Pulmonary artery endothelial cell (primary cell): Measurements from ENCODE around the gene NPBWR2. TPM values are rescaled to one million over a fixed set of nuclear protein-coding genes. Genes with fewer than 3 reads are reported as not detected.
"Not testable (repeated sequence)": the region's sequence is repeated elsewhere in the genome, so short reads cannot be mapped to it uniquely, and the experiment has no call there.

ENCODE experiments used
- DNase-seq: peaks from one replicate; pipeline ENCODE4 v3.0.0-alpha.2; 2011; ENCODE audit warnings: low read depth, low spot score
- total RNA-seq: library from RNA; depleted of rRNA; stranded (reverse); fragments of >200 nt; gene quantifications from 2 replicates; pipeline ENCODE4 v1.2.3, GENCODE V29; 2014

NPBWR2 gene
- total RNA-seq, 1 donor from 2014 or later, result not detected

- DNase-seq, result no peak
These were observed 2.5 kb downstream of the NPBWR2 start for GRCh38 chr20:64104667-64105451.

GRCh38 chr20:64103871-64104666, 3.3 kb downstream of the NPBWR2 start:
- DNase-seq, result no peak

GRCh38 chr20:64102647-64103354, 4.6 kb downstream of the NPBWR2 start:
- no peak for DNase-seq

GRCh38 chr20:64101731-64102621, 5.4 kb downstream of the NPBWR2 start:
- DNase-seq, result no peak

- no peak for DNase-seq
These were observed 6.2 kb downstream of the NPBWR2 start for GRCh38 chr20:64100946-64101688.

GRCh38 chr20:64100566-64100888, 6.8 kb downstream of the NPBWR2 start:
- no peak for DNase-seq

- no peak for DNase-seq
These were observed 7.3 kb downstream of the NPBWR2 start for GRCh38 chr20:64099880-64100565.

- DNase-seq, result no peak
These were observed 8.1 kb downstream of the NPBWR2 start for GRCh38 chr20:64099086-64099786.

- DNase-seq, result no peak
These were observed 8.8 kb downstream of the NPBWR2 start for GRCh38 chr20:64098471-64099013.

- no peak for DNase-seq
These were observed 10.8 kb downstream of the NPBWR2 start for GRCh38 chr20:64096535-64096934.

GRCh38 chr20:64095927-64096326, 11.4 kb downstream of the NPBWR2 start:
- DNase-seq, result no peak

GRCh38 chr20:64095455-64095854, 11.9 kb downstream of the NPBWR2 start:
- DNase-seq, result no peak

- DNase-seq, result no peak
These were observed 14.3 kb downstream of the NPBWR2 start for GRCh38 chr20:64093013-64093503.

GRCh38 chr20:64092258-64093012, 14.9 kb downstream of the NPBWR2 start:
- no peak for DNase-seq

- DNase-seq, result no peak
These were observed 15.6 kb downstream of the NPBWR2 start for GRCh38 chr20:64091770-64092169.

- DNase-seq, result no peak
These were observed 16.0 kb downstream of the NPBWR2 start for GRCh38 chr20:64091340-64091739.

GRCh38 chr20:64090165-64090564, 17.2 kb downstream of the NPBWR2 start:
- DNase-seq, result no peak

GRCh38 chr20:64088586-64088985, 18.8 kb downstream of the NPBWR2 start:
- DNase-seq, result not testable (repeated sequence)
